K562 (cell line): ENCODE data around the gene ARPC4. TPM values are rescaled to one million over a fixed set of nuclear protein-coding genes. Genes with fewer than 3 reads are reported as not detected.

Experiments used
- ATAC-seq: fragments of 200-7000 bp; cut with Tn5 transposase; 3 replicates; pipeline ENCODE4 v1.9.1; 2020; ENCODE audit warnings: moderate library complexity
- BruUV-seq: library from RNA; stranded (reverse); fragments of 400-500 nt; replicated peaks from 2 replicates; lab custom pipeline; 2021; lab: Mats Ljungman, UMichigan
- CTCF ChIA-PET: fragments of 300-600 bp; formaldehyde crosslinking; extraction: SDS; loops from one replicate; lab custom pipeline; 2021; ENCODE audit warnings: low intra/inter-chr PET ratio; lab: Yijun Ruan, JAX
- POLR2A ChIA-PET: fragments of 300-600, 350-650 bp; sonication (Branson Sonifier 250); formaldehyde crosslinking; extraction: SDS; loops from one replicate; lab custom pipeline; 2021; ENCODE audit warnings: antibody characterized with exemption, inconsistent platforms; lab: Yijun Ruan, JAX
- DNase-seq, 4 experiments: peaks; one replicate each; pipeline versions ENCODE4 v3.0.0 to v3.0.0-alpha.2; 2011 to 2018; ENCODE audit warnings: low spot score in 3 of 4, mixed read lengths in 3 of 4; ENCODE audit errors: extremely low read depth in 1 of 4
- FAIRE-seq: peaks from 2 replicates; lab custom pipeline; 2011; peaks lifted over from hg19 to GRCh38; lab: Jason Lieb, UNC
- H2AFZ ChIP-seq: 2 replicates; pipeline ENCODE4 v1.6.0; 2011; ENCODE audit warnings: low read depth, low read length, control low read depth, inconsistent platforms
- H3K27ac ChIP-seq: fragments of 200-600 bp; 3 replicates; pipeline ENCODE4 v1.8.0; 2011; ENCODE audit warnings: low read depth, mild to moderate bottlenecking, control low read depth, inconsistent platforms, low read length, moderate library complexity, mixed read lengths; ENCODE audit errors: extremely low read depth
- H3K27me3 ChIP-seq, 2 experiments: fragments of 300-600 bp in 1 of 2; 2 replicates in 1 of 2; 3 replicates in 1 of 2; pipeline versions ENCODE4 v1.6.0 to v1.8.0; 2011; ENCODE audit warnings: inconsistent platforms in 2 of 2, low read length in 2 of 2, mild to moderate bottlenecking in 1 of 2, mixed read lengths in 1 of 2, moderate library complexity in 1 of 2; ENCODE audit not compliant: control insufficient read depth in 2 of 2, insufficient read depth in 2 of 2
- H3K36me3 ChIP-seq: fragments of 300-600 bp; 3 replicates; pipeline ENCODE4 v1.8.0; 2011; ENCODE audit warnings: mild to moderate bottlenecking, low read length, inconsistent platforms; ENCODE audit not compliant: control insufficient read depth, insufficient read depth
- H3K4me1 ChIP-seq, 2 experiments: fragments of 200-600 bp in 1 of 2; replicated peaks in 1 of 2; 2 replicates in 1 of 2; 3 replicates in 1 of 2; pipeline versions ENCODE4 v1.5.1 to v1.8.0; 2011; ENCODE audit warnings: inconsistent platforms in 2 of 2, low read length in 2 of 2, mild to moderate bottlenecking in 1 of 2, mixed read lengths in 1 of 2, moderate library complexity in 1 of 2; ENCODE audit not compliant: control insufficient read depth in 2 of 2, insufficient read depth in 2 of 2
- H3K4me2 ChIP-seq: 2 replicates; pipeline ENCODE4 v1.6.1; 2011; ENCODE audit warnings: low read length, control low read depth, inconsistent platforms, mixed read lengths; ENCODE audit not compliant: insufficient read depth
- H3K4me3 ChIP-seq: fragments of 200-600 bp; sonication (generic), shearing (Covaris generic); 2 replicates; pipeline ENCODE4 v1.5.1; 2016; ENCODE audit warnings: control low read depth, inconsistent platforms
- H3K79me2 ChIP-seq: fragments of 200-600 bp; 3 replicates; pipeline ENCODE4 v1.8.0; 2011; ENCODE audit warnings: low read length, inconsistent platforms; ENCODE audit not compliant: control insufficient read depth, insufficient read depth
- H3K9ac ChIP-seq, 2 experiments: 2 replicates each; pipeline versions ENCODE4 v1.6.0 to v1.6.1; 2011; ENCODE audit warnings: low read depth in 2 of 2, low read length in 2 of 2, control low read depth in 1 of 2, inconsistent platforms in 1 of 2, mild to moderate bottlenecking in 1 of 2, mixed read lengths in 1 of 2; ENCODE audit not compliant: insufficient read depth in 1 of 2
- H3K9me1 ChIP-seq: one replicate; pipeline ENCODE4 v1.6.0; 2011; ENCODE audit warnings: inconsistent platforms, mild to moderate bottlenecking, low read length, moderate library complexity; ENCODE audit not compliant: control insufficient read depth, insufficient read depth
- H3K9me3 ChIP-seq: replicated peaks from 2 replicates; pipeline ENCODE4 v1.5.1; 2011; ENCODE audit warnings: low read depth, low read length, inconsistent platforms; ENCODE audit not compliant: control insufficient read depth, insufficient read depth
- H4K20me1 ChIP-seq: replicated peaks from 2 replicates; pipeline ENCODE4 v1.6.1; 2011; ENCODE audit warnings: low read length, inconsistent platforms, mixed read lengths; ENCODE audit not compliant: control insufficient read depth, insufficient read depth
- BACH1 ChIP-seq: fragments of 200-800 bp; sonication (Bioruptor generic); IDR thresholded peaks from 2 replicates; pipeline ENCODE4 v1.6.1; 2016; ENCODE audit warnings: missing genetic modification characterization, missing compliant biosample characterization
- KDM4B ChIP-seq, 2 experiments: fragments of 450-650 bp in 1 of 2; sonication (generic) in 1 of 2; IDR thresholded peaks; 2 replicates each; pipeline ENCODE4 v1.6.1; 2016 to 2017; ENCODE audit warnings: borderline replicate concordance in 2 of 2, antibody characterized with exemption in 1 of 2, low read depth in 1 of 2, mild to moderate bottlenecking in 1 of 2
- MLX ChIP-seq, 2 experiments: fragments of 450-650 bp in 1 of 2; sonication (generic) in 1 of 2; formaldehyde crosslinking; conservative IDR thresholded peaks; 2 replicates each; pipeline versions ENCODE4 v1.4.0 to v1.8.1; 2020 to 2022; ENCODE audit warnings: mild to moderate bottlenecking in 1 of 2, missing genetic modification reagents in 1 of 2
- RFX5 ChIP-seq: IDR thresholded peaks from 2 replicates; pipeline ENCODE4 v1.6.1; 2011; ENCODE audit warnings: low read depth, mild to moderate bottlenecking, improper control_type of control experiment, low read length
- SP1 ChIP-seq: sonication (generic); formaldehyde crosslinking; IDR thresholded peaks from 2 replicates; pipeline ENCODE4 v1.8.1; 2022; ENCODE audit warnings: mild to moderate bottlenecking, missing genetic modification reagents
- SRSF7 ChIP-seq: fragments of 200-400 bp; formaldehyde crosslinking; optimal IDR thresholded peaks from 2 replicates; pipeline ENCODE3; 2017; ENCODE audit warnings: mild to moderate bottlenecking, low read depth, low read length
- TAF15 ChIP-seq: fragments of 200-400 bp; formaldehyde crosslinking; IDR thresholded peaks from 2 replicates; pipeline ENCODE4 v1.6.1; 2017; ENCODE audit warnings: mild to moderate bottlenecking, low read depth, low read length, moderate library complexity
- WGBS: fragments of 100-300 bp; shearing (Covaris generic); methylation state at CpG from one replicate; pipeline ENCODE4 v1.1.6; 2016; ENCODE audit warnings: low coverage, mixed read lengths; ENCODE audit not compliant: insufficient coverage; ENCODE audit errors: missing lambda C conversion rate; 5-methylcytosine and 5-hydroxymethylcytosine counted together
- in situ Hi-C: fragments of 300-500 bp; cut with MboI; formaldehyde crosslinking; loops from 4 replicates; pipeline ENCODE4 v1.15.0; 2018; ENCODE audit warnings: inconsistent platforms, mixed read lengths
- intact Hi-C: fragments of 100-400 bp; cut with micrococcal nuclease; formaldehyde crosslinking; loops from 2 replicates; pipeline ENCODE4 v1.14.2; 2022
- polyA plus RNA-seq, 8 experiments: library from polyadenylated mRNA; depleted of rRNA in 4 of 8; stranded (reverse) in 5 of 8; unstranded in 3 of 8; fragments of >200 nt; fragmentation: Nextera tagmentation in 2 of 8; fragmentation: Illumina TruSeq in 1 of 8; extraction: Ambion mirVana in 2 of 8; extraction: Trizol in 1 of 8; gene quantifications; 2 replicates each; pipeline versions ENCODE4 v1.2.1 to v1.2.3, GENCODE V29; 2011 to 2014; ENCODE audit warnings: inconsistent platforms in 1 of 8, missing spikeins in 1 of 8
- total RNA-seq, 7 experiments: library from RNA; depleted of rRNA in 6 of 7; stranded (reverse); fragments of >200 nt in 6 of 7; fragmentation: Illumina TruSeq in 2 of 7; extraction: Trizol in 2 of 7; gene quantifications; 2 replicates each; pipeline versions ENCODE4 v1.2.1 to v1.2.3, GENCODE V29; 2011 to 2021; ENCODE audit warnings: low replicate concordance in 1 of 7
- TF ChIP-seq, protein P1 (sequence below), 2 experiments: IDR thresholded peaks; 2 replicates each; pipeline ENCODE4 v1.6.1; 2011; ENCODE audit warnings: borderline replicate concordance in 1 of 2, control low read depth in 1 of 2, low read depth in 1 of 2, low read length in 1 of 2, mild to moderate bottlenecking in 1 of 2, mixed read lengths in 1 of 2, moderate library complexity in 1 of 2; ENCODE audit not compliant: insufficient read depth in 1 of 2, insufficient read length in 1 of 2, poor library complexity in 1 of 2, severe bottlenecking in 1 of 2; ENCODE audit errors: extremely low read depth in 1 of 2
- TF ChIP-seq, protein P2 (sequence below), 3 experiments: IDR thresholded peaks in 2 of 3; conservative IDR thresholded peaks in 1 of 3; 2 replicates each; pipeline ENCODE4 v1.5.1; 2011 to 2012; ENCODE audit warnings: low read length in 3 of 3, mild to moderate bottlenecking in 3 of 3, control low read depth in 2 of 3, improper control_type of control experiment in 1 of 3, inconsistent platforms in 1 of 3, low read depth in 1 of 3, mixed read lengths in 1 of 3, moderate library complexity in 1 of 3; ENCODE audit not compliant: insufficient read depth in 2 of 3
- TF ChIP-seq, protein P3 (sequence below): IDR thresholded peaks from 2 replicates; pipeline ENCODE4 v1.6.1; 2016; ENCODE audit warnings: missing genetic modification characterization, missing compliant biosample characterization
- TF ChIP-seq, protein P4 (sequence below): sonication (generic); formaldehyde crosslinking; IDR thresholded peaks from 2 replicates; pipeline ENCODE4 v1.8.0; 2022; ENCODE audit warnings: mild to moderate bottlenecking, missing genetic modification reagents

ARPC4 gene
- total and polyA plus RNA-seq, 9 of the 15 experiments (the other 6 are each of a cell fraction or from before 2014, with no cell fraction given), result 20.1 to 153 (median 119) TPM

DNA sequence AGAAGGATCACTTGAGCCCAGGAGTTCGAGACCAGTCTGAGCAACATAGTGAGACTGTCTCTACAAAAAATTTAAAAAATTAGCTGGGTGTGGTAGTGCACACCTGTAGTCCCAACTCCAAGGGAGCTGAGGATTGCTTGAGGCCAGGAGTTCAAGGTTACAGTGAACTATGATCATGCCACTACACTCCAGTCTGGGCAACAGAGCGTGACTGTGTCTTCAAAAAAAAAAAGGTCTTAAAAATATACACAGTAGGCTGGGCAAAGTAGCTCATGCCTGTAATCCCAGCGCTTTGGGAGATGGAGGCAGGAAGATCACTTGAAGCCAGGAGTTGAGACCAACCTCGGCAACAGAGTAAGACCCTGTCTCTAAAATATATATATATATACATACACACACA, 12.0 kb upstream of the ARPC4 start:
- in situ Hi-C loops, result no loop called here
- H4K20me1 ChIP-seq, result no peaks in the 10 kb centered on the region
- DNase-seq (no peak), ATAC-seq (no peak), FAIRE-seq (no peak)
- no peaks in the 10 kb centered on the region for H3K27me3 ChIP-seq
- no peaks in the 10 kb centered on the region for H3K79me2 ChIP-seq
- CTCF ChIA-PET, result no interaction called here
- peaks cover 22 to 25% of the 10 kb centered on the region in 2 experiments for H3K4me1 ChIP-seq
- no TSS peak for BruUV-seq
- no peak overlapping the region for H3K27ac ChIP-seq
- 80% methylated on average over 4 of the region's 4 CpGs for WGBS
- POLR2A ChIA-PET, result interaction anchor here (0.8 to 1.6 kb wide), 5 partner anchors 9 to 52 kb away, joined by 3 to 8 read pairs (median 5); partner anchors contain the start of genes ARPC4 and BRPF1
- H3K9me1 ChIP-seq, result no peaks in the 10 kb centered on the region
- H3K4me2 ChIP-seq, result no peak overlapping the region
- no peaks in the 10 kb centered on the region for H3K9me3 ChIP-seq
- H3K36me3 ChIP-seq, result peaks cover 48% of the 10 kb centered on the region
- intact Hi-C loops, result loop anchor here (5.0 kb wide), 1 partner anchor 151 kb away; the partner anchor contains the start of gene CRELD1
- H3K4me3 ChIP-seq, result no peak overlapping the region
- no peak overlapping the region for H3K9ac ChIP-seq
- no peak overlapping the region for H2AFZ ChIP-seq
- TF ChIP-seq KDM4B (IDR thresholded peaks at IDR 0.05; ENCODE audit: borderline replicate concordance in 2 of 2, low read depth in 1 of 2) (no peak), RFX5 (no peak), BACH1 (no peak), SRSF7 (no peak), TAF15 (no peak), SP1 (no peak), MLX (CRISPR knock-in tag; conservative IDR thresholded peaks at IDR 0.05) (no peak)
- TF ChIP-seq, protein P1, sequence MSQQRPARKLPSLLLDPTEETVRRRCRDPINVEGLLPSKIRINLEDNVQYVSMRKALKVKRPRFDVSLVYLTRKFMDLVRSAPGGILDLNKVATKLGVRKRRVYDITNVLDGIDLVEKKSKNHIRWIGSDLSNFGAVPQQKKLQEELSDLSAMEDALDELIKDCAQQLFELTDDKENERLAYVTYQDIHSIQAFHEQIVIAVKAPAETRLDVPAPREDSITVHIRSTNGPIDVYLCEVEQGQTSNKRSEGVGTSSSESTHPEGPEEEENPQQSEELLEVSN (IDR thresholded peaks at IDR 0.05; ENCODE audit: borderline replicate concordance in 1 of 2, extremely low read depth in 1 of 2, insufficient read depth in 1 of 2, insufficient read length in 1 of 2, low read depth in 1 of 2, low read length in 1 of 2, poor library complexity in 1 of 2, severe bottlenecking in 1 of 2), result no peak
- TF ChIP-seq, protein P2, sequence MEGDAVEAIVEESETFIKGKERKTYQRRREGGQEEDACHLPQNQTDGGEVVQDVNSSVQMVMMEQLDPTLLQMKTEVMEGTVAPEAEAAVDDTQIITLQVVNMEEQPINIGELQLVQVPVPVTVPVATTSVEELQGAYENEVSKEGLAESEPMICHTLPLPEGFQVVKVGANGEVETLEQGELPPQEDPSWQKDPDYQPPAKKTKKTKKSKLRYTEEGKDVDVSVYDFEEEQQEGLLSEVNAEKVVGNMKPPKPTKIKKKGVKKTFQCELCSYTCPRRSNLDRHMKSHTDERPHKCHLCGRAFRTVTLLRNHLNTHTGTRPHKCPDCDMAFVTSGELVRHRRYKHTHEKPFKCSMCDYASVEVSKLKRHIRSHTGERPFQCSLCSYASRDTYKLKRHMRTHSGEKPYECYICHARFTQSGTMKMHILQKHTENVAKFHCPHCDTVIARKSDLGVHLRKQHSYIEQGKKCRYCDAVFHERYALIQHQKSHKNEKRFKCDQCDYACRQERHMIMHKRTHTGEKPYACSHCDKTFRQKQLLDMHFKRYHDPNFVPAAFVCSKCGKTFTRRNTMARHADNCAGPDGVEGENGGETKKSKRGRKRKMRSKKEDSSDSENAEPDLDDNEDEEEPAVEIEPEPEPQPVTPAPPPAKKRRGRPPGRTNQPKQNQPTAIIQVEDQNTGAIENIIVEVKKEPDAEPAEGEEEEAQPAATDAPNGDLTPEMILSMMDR (IDR thresholded peaks at IDR 0.05 in 2 of 3, conservative IDR thresholded peaks at IDR 0.05 in 1 of 3; ENCODE audit: insufficient read depth in 2 of 3, low read depth in 1 of 3, low read length in 3 of 3), result no peak
- TF ChIP-seq, protein P3, sequence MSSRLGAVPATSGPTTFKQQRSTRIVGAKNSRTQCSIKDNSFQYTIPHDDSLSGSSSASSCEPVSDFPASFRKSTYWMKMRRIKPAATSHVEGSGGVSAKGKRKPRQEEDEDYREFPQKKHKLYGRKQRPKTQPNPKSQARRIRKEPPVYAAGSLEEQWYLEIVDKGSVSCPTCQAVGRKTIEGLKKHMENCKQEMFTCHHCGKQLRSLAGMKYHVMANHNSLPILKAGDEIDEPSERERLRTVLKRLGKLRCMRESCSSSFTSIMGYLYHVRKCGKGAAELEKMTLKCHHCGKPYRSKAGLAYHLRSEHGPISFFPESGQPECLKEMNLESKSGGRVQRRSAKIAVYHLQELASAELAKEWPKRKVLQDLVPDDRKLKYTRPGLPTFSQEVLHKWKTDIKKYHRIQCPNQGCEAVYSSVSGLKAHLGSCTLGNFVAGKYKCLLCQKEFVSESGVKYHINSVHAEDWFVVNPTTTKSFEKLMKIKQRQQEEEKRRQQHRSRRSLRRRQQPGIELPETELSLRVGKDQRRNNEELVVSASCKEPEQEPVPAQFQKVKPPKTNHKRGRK (tag), result no peak
- TF ChIP-seq, protein P4, sequence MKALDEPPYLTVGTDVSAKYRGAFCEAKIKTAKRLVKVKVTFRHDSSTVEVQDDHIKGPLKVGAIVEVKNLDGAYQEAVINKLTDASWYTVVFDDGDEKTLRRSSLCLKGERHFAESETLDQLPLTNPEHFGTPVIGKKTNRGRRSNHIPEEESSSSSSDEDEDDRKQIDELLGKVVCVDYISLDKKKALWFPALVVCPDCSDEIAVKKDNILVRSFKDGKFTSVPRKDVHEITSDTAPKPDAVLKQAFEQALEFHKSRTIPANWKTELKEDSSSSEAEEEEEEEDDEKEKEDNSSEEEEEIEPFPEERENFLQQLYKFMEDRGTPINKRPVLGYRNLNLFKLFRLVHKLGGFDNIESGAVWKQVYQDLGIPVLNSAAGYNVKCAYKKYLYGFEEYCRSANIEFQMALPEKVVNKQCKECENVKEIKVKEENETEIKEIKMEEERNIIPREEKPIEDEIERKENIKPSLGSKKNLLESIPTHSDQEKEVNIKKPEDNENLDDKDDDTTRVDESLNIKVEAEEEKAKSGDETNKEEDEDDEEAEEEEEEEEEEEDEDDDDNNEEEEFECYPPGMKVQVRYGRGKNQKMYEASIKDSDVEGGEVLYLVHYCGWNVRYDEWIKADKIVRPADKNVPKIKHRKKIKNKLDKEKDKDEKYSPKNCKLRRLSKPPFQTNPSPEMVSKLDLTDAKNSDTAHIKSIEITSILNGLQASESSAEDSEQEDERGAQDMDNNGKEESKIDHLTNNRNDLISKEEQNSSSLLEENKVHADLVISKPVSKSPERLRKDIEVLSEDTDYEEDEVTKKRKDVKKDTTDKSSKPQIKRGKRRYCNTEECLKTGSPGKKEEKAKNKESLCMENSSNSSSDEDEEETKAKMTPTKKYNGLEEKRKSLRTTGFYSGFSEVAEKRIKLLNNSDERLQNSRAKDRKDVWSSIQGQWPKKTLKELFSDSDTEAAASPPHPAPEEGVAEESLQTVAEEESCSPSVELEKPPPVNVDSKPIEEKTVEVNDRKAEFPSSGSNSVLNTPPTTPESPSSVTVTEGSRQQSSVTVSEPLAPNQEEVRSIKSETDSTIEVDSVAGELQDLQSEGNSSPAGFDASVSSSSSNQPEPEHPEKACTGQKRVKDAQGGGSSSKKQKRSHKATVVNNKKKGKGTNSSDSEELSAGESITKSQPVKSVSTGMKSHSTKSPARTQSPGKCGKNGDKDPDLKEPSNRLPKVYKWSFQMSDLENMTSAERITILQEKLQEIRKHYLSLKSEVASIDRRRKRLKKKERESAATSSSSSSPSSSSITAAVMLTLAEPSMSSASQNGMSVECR (CRISPR knock-in tag), result no peak
